ENCODE results near the gene CPSF6. TPM values are rescaled to one million over a fixed set of nuclear protein-coding genes. Genes with fewer than 3 reads are reported as not detected.
"Not testable (repeated sequence)": the region's sequence is repeated elsewhere in the genome, so short reads cannot be mapped to it uniquely, and the experiment has no call there.

The CPSF6 gene
- total RNA-seq, 1 experiment from 2014 or later, result 88.4 TPM

DNA sequence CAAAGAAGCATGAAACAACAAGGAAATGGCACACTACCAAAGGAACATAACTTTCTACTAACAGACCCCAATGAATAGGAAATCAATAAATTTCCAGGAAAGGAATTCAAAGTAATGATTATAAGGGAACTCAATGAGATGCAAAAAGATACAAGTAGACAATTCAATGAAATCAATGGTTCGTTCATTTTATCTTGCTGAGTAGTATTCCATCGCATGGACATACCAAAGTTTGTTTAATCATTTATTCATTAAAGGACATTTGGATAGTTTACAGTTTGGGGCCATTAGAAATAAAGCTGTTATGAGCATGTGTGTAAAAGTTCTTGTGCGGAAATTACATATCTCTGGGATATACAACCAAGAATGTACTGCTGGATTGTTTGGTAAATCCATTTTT, 73.8 kb downstream of the CPSF6 start:
- Histone ChIP-seq H3K79me2 (ENCODE audit: insufficient read depth, low read length) (no peaks in the 10 kb centered on the region), H3K27ac (ENCODE audit: low read depth, low read length) (no peak overlapping the region), H3K9me3 (ENCODE audit: control insufficient read depth in 1 of 2, insufficient read depth in 1 of 2, low read depth in 1 of 2, low read length in 2 of 2) (no peaks in the 10 kb centered on the region), H4K20me1 (ENCODE audit: insufficient read depth) (no peaks in the 10 kb centered on the region), H3K27me3 (ENCODE audit: insufficient read depth, low read length) (no peaks in the 10 kb centered on the region), H3K4me2 (ENCODE audit: low read length) (no peak overlapping the region), H3K4me3 (replicated peaks in 1 of 2; ENCODE audit: low read depth in 1 of 2, low read length in 2 of 2) (no peak overlapping the region), H3K9ac (ENCODE audit: low read length) (no peak overlapping the region), H3K36me3 (ENCODE audit: control insufficient read depth in 1 of 2, insufficient read depth in 2 of 2, low read length in 2 of 2) (no peaks in the 10 kb centered on the region), H2AFZ (ENCODE audit: low read depth, low read length, poor library complexity, severe bottlenecking) (no peak overlapping the region), H3K4me1 (ENCODE audit: control insufficient read depth in 1 of 2, insufficient read depth in 2 of 2, low read length in 2 of 2) (no peaks in the 10 kb centered on the region), H3K9me2 (ENCODE audit: insufficient read depth) (no peaks in the 10 kb centered on the region)
- ChIA-PET POLR2A (no interaction called here), RAD21 (ENCODE audit: low non-redundant PET in 1 of 2, low total read pairs in 2 of 2, uncharacterized antibody in 2 of 2, unreplicated experiment in 2 of 2) (no interaction called here), CTCF (no interaction called here)
- TF ChIP-seq ATF3 (IDR thresholded peaks at IDR 0.05) (no peak), CTCF (IDR thresholded peaks at IDR 0.05 in 2 of 3, conservative IDR thresholded peaks at IDR 0.05 in 1 of 3; ENCODE audit: borderline replicate concordance in 1 of 3, insufficient read depth in 1 of 3, low read depth in 2 of 3, low read length in 2 of 3) (no peak), TCF7L2 (IDR thresholded peaks at IDR 0.05; ENCODE audit: borderline replicate concordance, extremely low read depth, insufficient read depth, insufficient read length) (no peak), ELF1 (IDR thresholded peaks at IDR 0.05; ENCODE audit: borderline replicate concordance, low read depth) (no peak), POLR2A (IDR thresholded peaks at IDR 0.05; ENCODE audit: borderline replicate concordance, extremely low read depth, insufficient read depth, insufficient read length) (no peak), ZNF274 (IDR thresholded peaks at IDR 0.05; ENCODE audit: low read depth, low read length) (no peak), CEBPB (IDR thresholded peaks at IDR 0.05; ENCODE audit: low read depth) (no peak), YY1 (IDR thresholded peaks at IDR 0.05; ENCODE audit: extremely low read depth, insufficient replicate concordance, low read depth, low read length) (no peak)
- no TSS peak for BruUV-seq (replicated peaks)
- intact Hi-C loops (cut with micrococcal nuclease), result no loop called here
- DNase-seq (ENCODE audit: low read depth, low spot score) (no peak), ATAC-seq (no peak)

- BruUV-seq (replicated peaks); CTCF ChIA-PET; H3K9me2 ChIP-seq (ENCODE audit: insufficient read depth); H3K27me3 ChIP-seq (ENCODE audit: insufficient read depth, low read length); H4K20me1 ChIP-seq (ENCODE audit: insufficient read depth); DNase-seq (ENCODE audit: low read depth, low spot score); H3K9me3 ChIP-seq (ENCODE audit: control insufficient read depth in 1 of 2, insufficient read depth in 1 of 2, low read depth in 1 of 2, low read length in 2 of 2); ATAC-seq; H3K4me3 ChIP-seq (replicated peaks in 1 of 2; ENCODE audit: low read depth in 1 of 2, low read length in 2 of 2); POLR2A ChIA-PET; H3K79me2 ChIP-seq (ENCODE audit: insufficient read depth, low read length); H3K27ac ChIP-seq (ENCODE audit: low read depth, low read length); H3K36me3 ChIP-seq (ENCODE audit: control insufficient read depth in 1 of 2, insufficient read depth in 2 of 2, low read length in 2 of 2); H2AFZ ChIP-seq (ENCODE audit: low read depth, low read length, poor library complexity, severe bottlenecking); H3K4me2 ChIP-seq (ENCODE audit: low read length); RAD21 ChIA-PET (ENCODE audit: low non-redundant PET in 1 of 2, low total read pairs in 2 of 2, uncharacterized antibody in 2 of 2, unreplicated experiment in 2 of 2); H3K4me1 ChIP-seq (ENCODE audit: control insufficient read depth in 1 of 2, insufficient read depth in 2 of 2, low read length in 2 of 2); intact Hi-C loops (cut with micrococcal nuclease); H3K9ac ChIP-seq (ENCODE audit: low read length): not testable (repeated sequence)
Observed at GRCh38 chr12:69316784-69317183, 77.4 kb downstream of the CPSF6 start.

GRCh38 chr12:69317233-69317632, 77.9 kb downstream of the CPSF6 start:
- H3K27me3 ChIP-seq (ENCODE audit: insufficient read depth, low read length); H3K9me2 ChIP-seq (ENCODE audit: insufficient read depth); CTCF ChIA-PET; RAD21 ChIA-PET (ENCODE audit: low non-redundant PET in 1 of 2, low total read pairs in 2 of 2, uncharacterized antibody in 2 of 2, unreplicated experiment in 2 of 2); DNase-seq (ENCODE audit: low read depth, low spot score); BruUV-seq (replicated peaks); H3K79me2 ChIP-seq (ENCODE audit: insufficient read depth, low read length); POLR2A ChIA-PET; H4K20me1 ChIP-seq (ENCODE audit: insufficient read depth); ATAC-seq; H2AFZ ChIP-seq (ENCODE audit: low read depth, low read length, poor library complexity, severe bottlenecking); H3K9ac ChIP-seq (ENCODE audit: low read length); H3K4me3 ChIP-seq (replicated peaks in 1 of 2; ENCODE audit: low read depth in 1 of 2, low read length in 2 of 2); H3K9me3 ChIP-seq (ENCODE audit: control insufficient read depth in 1 of 2, insufficient read depth in 1 of 2, low read depth in 1 of 2, low read length in 2 of 2); H3K27ac ChIP-seq (ENCODE audit: low read depth, low read length); intact Hi-C loops (cut with micrococcal nuclease); H3K4me2 ChIP-seq (ENCODE audit: low read length); H3K4me1 ChIP-seq (ENCODE audit: control insufficient read depth in 1 of 2, insufficient read depth in 2 of 2, low read length in 2 of 2); H3K36me3 ChIP-seq (ENCODE audit: control insufficient read depth in 1 of 2, insufficient read depth in 2 of 2, low read length in 2 of 2): not testable (repeated sequence)
